Amygdala (tissue), 56 donors: ENCODE results near the gene AJAP1.

ENCODE experiments used
- DNase-seq, 56 donors: peaks; one replicate each; lab custom pipeline; 2025; lab: John Stamatoyannopoulos, UW

The AJAP1 gene

GRCh38 chr1:4676253-4676652 is 21.8 kb downstream of the AJAP1 start:
- DNase-seq, result no peak

GRCh38 chr1:4677608-4678007 is 23.2 kb downstream of the AJAP1 start:
- no peak for DNase-seq

GRCh38 chr1:4678066-4678717 is 23.8 kb downstream of the AJAP1 start:
- peak in 9 of 56 donors; percentile 12 to 58 (median 30) for DNase-seq

GRCh38 chr1:4681026-4681425 is 26.6 kb downstream of the AJAP1 start:
- peak in 53 of 56 donors; percentile 6 to 93 (median 69) for DNase-seq

- peak in 3 of 56 donors; percentile 13 to 22 (median 18) for DNase-seq
Observed at GRCh38 chr1:4682607-4683220, 28.3 kb downstream of the AJAP1 start.

- no peak for DNase-seq
Observed at GRCh38 chr1:4684136-4684535, 29.7 kb downstream of the AJAP1 start.

- DNase-seq, result no peak
Observed at GRCh38 chr1:4684864-4685522, 30.6 kb downstream of the AJAP1 start.

GRCh38 chr1:4685523-4685865 is 31.1 kb downstream of the AJAP1 start:
- DNase-seq, result no peak

- DNase-seq, result no peak
Observed at GRCh38 chr1:4687943-4688342, 33.5 kb downstream of the AJAP1 start.

GRCh38 chr1:4689271-4689935 is 35.0 kb downstream of the AJAP1 start:
- no peak for DNase-seq

GRCh38 chr1:4689941-4690635 is 35.7 kb downstream of the AJAP1 start:
- no peak for DNase-seq

- no peak for DNase-seq
Observed at GRCh38 chr1:4690951-4691675, 36.7 kb downstream of the AJAP1 start.

- no peak for DNase-seq
Observed at GRCh38 chr1:4691766-4692405, 37.5 kb downstream of the AJAP1 start.

- DNase-seq, result no peak
Observed at GRCh38 chr1:4692437-4692836, 38.0 kb downstream of the AJAP1 start.

GRCh38 chr1:4693331-4693730 is 38.9 kb downstream of the AJAP1 start:
- no peak for DNase-seq

GRCh38 chr1:4693891-4694290 is 39.5 kb downstream of the AJAP1 start:
- no peak for DNase-seq

GRCh38 chr1:4694492-4694891 is 40.1 kb downstream of the AJAP1 start:
- no peak for DNase-seq

- no peak for DNase-seq
Observed at GRCh38 chr1:4695241-4695640, 40.8 kb downstream of the AJAP1 start.

GRCh38 chr1:4696161-4696745 is 41.8 kb downstream of the AJAP1 start:
- peak in 1 of 56 donors; percentile 13 for DNase-seq
